ENCODE measurements around the gene GPC4. TPM values are rescaled to one million over a fixed set of nuclear protein-coding genes. Genes with fewer than 3 reads are reported as not detected.

GPC4 gene
- total RNA-seq, 1 experiment from 2014 or later = 4.7 TPM

DNA sequence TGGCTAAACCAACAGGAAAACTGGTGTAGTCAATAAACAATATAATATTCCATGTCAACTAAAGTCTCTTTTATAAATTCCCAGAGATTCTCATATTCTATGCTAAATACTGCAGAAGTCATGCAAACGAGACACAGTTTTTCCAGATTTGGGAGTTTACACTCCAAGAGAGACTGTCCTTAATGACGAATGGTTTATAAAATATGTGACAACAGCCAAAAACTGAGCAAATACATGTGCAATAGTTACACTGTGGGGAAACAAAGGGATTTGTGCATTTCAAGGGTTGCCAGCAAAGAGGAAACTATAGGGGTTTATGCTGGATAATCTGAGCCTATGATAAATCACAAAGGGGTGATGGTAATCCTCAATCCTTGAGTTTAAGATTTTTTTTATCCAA is 75.7 kb downstream of the GPC4 start:
- Histone ChIP-seq H3K27me3 (ENCODE audit: insufficient read depth, low read depth) (no peaks in the 10 kb centered on the region), H3K4me1 (replicated peaks; ENCODE audit: insufficient read depth) (no peaks in the 10 kb centered on the region), H3K27ac (no peak overlapping the region), H3K79me2 (ENCODE audit: low read depth) (no peaks in the 10 kb centered on the region), H2AFZ (no peak overlapping the region), H3K4me3 (no peak overlapping the region), H3K9me3 (ENCODE audit: insufficient read depth, low read depth) (no peaks in the 10 kb centered on the region), H3K9me2 (ENCODE audit: insufficient read depth) (no peaks in the 10 kb centered on the region), H4K20me1 (ENCODE audit: insufficient read depth) (no peaks in the 10 kb centered on the region), H3K4me2 (no peak overlapping the region), H3F3A (ENCODE audit: insufficient read depth, low read depth) (no peaks in the 10 kb centered on the region), H3K36me3 (ENCODE audit: low read depth) (no peaks in the 10 kb centered on the region)
- no peak for DNase-seq
- ChIA-PET CTCF (no interaction called here), POLR2A (ENCODE audit: unreplicated experiment) (no interaction called here)
- TF ChIP-seq, protein P1, sequence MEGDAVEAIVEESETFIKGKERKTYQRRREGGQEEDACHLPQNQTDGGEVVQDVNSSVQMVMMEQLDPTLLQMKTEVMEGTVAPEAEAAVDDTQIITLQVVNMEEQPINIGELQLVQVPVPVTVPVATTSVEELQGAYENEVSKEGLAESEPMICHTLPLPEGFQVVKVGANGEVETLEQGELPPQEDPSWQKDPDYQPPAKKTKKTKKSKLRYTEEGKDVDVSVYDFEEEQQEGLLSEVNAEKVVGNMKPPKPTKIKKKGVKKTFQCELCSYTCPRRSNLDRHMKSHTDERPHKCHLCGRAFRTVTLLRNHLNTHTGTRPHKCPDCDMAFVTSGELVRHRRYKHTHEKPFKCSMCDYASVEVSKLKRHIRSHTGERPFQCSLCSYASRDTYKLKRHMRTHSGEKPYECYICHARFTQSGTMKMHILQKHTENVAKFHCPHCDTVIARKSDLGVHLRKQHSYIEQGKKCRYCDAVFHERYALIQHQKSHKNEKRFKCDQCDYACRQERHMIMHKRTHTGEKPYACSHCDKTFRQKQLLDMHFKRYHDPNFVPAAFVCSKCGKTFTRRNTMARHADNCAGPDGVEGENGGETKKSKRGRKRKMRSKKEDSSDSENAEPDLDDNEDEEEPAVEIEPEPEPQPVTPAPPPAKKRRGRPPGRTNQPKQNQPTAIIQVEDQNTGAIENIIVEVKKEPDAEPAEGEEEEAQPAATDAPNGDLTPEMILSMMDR (conservative IDR thresholded peaks at IDR 0.05) = no peak
- TF ChIP-seq EZH2 (IDR thresholded peaks at IDR 0.05; ENCODE audit: low read depth) = no peak
- intact Hi-C loops (cut with micrococcal nuclease; ENCODE audit: unreplicated experiment) = loop anchor here (5.0 to 10.0 kb wide), 2 partner anchors 73 to 205 kb away; no protein-coding TSS in a partner anchor
- BruUV-seq (replicated peaks) = no TSS peak

DNA sequence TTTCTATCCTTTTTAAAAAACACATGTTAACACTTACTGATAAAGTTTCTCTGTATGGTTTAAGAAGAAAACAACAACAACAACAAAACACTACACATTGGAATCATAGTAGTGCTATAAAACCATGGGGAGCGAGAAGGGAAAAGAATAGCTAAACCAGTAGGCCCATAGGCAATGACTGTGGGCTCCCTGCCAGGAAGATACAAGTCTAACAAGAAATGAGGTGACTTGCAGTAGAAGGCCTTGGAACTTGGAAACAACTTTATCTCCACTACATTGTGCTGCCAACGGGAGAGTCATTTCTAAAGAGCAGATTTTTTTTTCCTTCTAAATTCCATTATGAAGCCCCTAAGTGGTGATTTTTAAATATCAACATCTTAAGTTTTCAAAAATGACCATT is 78.0 kb downstream of the GPC4 start:
- POLR2A ChIA-PET (ENCODE audit: unreplicated experiment) = no interaction called here
- no peaks in the 10 kb centered on the region for H3F3A ChIP-seq (ENCODE audit: insufficient read depth, low read depth)
- intact Hi-C loops (cut with micrococcal nuclease; ENCODE audit: unreplicated experiment) = loop anchor here (5.0 to 10.0 kb wide), 2 partner anchors 75 to 208 kb away; no protein-coding TSS in a partner anchor

GRCh38 chrX:133335027-133335426 is 80.3 kb downstream of the GPC4 start:
- TF ChIP-seq, protein P1 (conservative IDR thresholded peaks at IDR 0.05) = peak; percentile 83
- TF ChIP-seq EZH2 (IDR thresholded peaks at IDR 0.05; ENCODE audit: low read depth) = no peak
- no peak overlapping the region for H2AFZ ChIP-seq
- POLR2A ChIA-PET (ENCODE audit: unreplicated experiment) = no interaction called here
- intact Hi-C loops (cut with micrococcal nuclease; ENCODE audit: unreplicated experiment) = loop anchor here (1.0 to 10.0 kb wide), 3 partner anchors 77 to 335 kb away; no protein-coding TSS in a partner anchor
- H3K9me2 ChIP-seq (ENCODE audit: insufficient read depth) = no peaks in the 10 kb centered on the region
- CTCF ChIA-PET = interaction anchor here (0.7 to 1.0 kb wide), 2 partner anchors 128 to 335 kb away, joined by 3 to 8 read pairs; no protein-coding TSS in a partner anchor
- no peaks in the 10 kb centered on the region for H3K4me1 ChIP-seq (replicated peaks; ENCODE audit: insufficient read depth)
- DNase-seq = peak in 1 of 2 experiments; percentile 22
- BruUV-seq (replicated peaks) = no TSS peak
- no peak overlapping the region for H3K4me2 ChIP-seq
- H3K27ac ChIP-seq = no peak overlapping the region
- no peaks in the 10 kb centered on the region for H3K27me3 ChIP-seq (ENCODE audit: insufficient read depth, low read depth)
- no peaks in the 10 kb centered on the region for H3F3A ChIP-seq (ENCODE audit: insufficient read depth, low read depth)
- no peaks in the 10 kb centered on the region for H3K9me3 ChIP-seq (ENCODE audit: insufficient read depth, low read depth)
- no peaks in the 10 kb centered on the region for H4K20me1 ChIP-seq (ENCODE audit: insufficient read depth)
- no peaks in the 10 kb centered on the region for H3K36me3 ChIP-seq (ENCODE audit: low read depth)
- H3K4me3 ChIP-seq = no peak overlapping the region
- H3K79me2 ChIP-seq (ENCODE audit: low read depth) = no peaks in the 10 kb centered on the region

More for the DNA sequence above, 78.0 kb downstream of the GPC4 start:
- CTCF ChIA-PET = no interaction called here
- H3K79me2 ChIP-seq (ENCODE audit: low read depth) = no peaks in the 10 kb centered on the region
- TF ChIP-seq, protein P1 (conservative IDR thresholded peaks at IDR 0.05) = no peak
- TF ChIP-seq EZH2 (IDR thresholded peaks at IDR 0.05; ENCODE audit: low read depth) = no peak
- no peaks in the 10 kb centered on the region for H3K27me3 ChIP-seq (ENCODE audit: insufficient read depth, low read depth)
- H3K4me3 ChIP-seq = no peak overlapping the region
- no peaks in the 10 kb centered on the region for H3K4me1 ChIP-seq (replicated peaks; ENCODE audit: insufficient read depth)
- DNase-seq = peak; percentile 45 to 53
- H3K9me3 ChIP-seq (ENCODE audit: insufficient read depth, low read depth) = no peaks in the 10 kb centered on the region
- H4K20me1 ChIP-seq (ENCODE audit: insufficient read depth) = no peaks in the 10 kb centered on the region
- H3K36me3 ChIP-seq (ENCODE audit: low read depth) = no peaks in the 10 kb centered on the region
- no peak overlapping the region for H2AFZ ChIP-seq
- H3K4me2 ChIP-seq = no peak overlapping the region
- H3K9me2 ChIP-seq (ENCODE audit: insufficient read depth) = no peaks in the 10 kb centered on the region
- BruUV-seq (replicated peaks) = no TSS peak
- H3K27ac ChIP-seq = no peak overlapping the region

Data from PC-9 (cell line).